Neural cell (in vitro differentiated cells): ENCODE measurements around the gene BMAL2. TPM values are rescaled to one million over a fixed set of nuclear protein-coding genes. Genes with fewer than 3 reads are reported as not detected.

Source experiments
- H2AFZ ChIP-seq: fragments of 200-600, 300-800 bp; sonication (generic), shearing (Covaris generic); 2 replicates; pipeline ENCODE4 v1.6.0; 2014; ENCODE audit warnings: low read depth, mild to moderate bottlenecking, antibody characterized with exemption, low read length, moderate library complexity
- H3F3A ChIP-seq: fragments of 200-600 bp; shearing (Covaris generic); 2 replicates; pipeline ENCODE4 v1.6.1; 2016; ENCODE audit warnings: mild to moderate bottlenecking, moderate library complexity, mixed read lengths, antibody characterized with exemption, low read length; ENCODE audit not compliant: insufficient read depth, poor library complexity, severe bottlenecking
- H3K27ac ChIP-seq: fragments of 200-600, 300-800 bp; sonication (generic), shearing (Covaris generic); 2 replicates; pipeline ENCODE4 v1.5.1; 2014; ENCODE audit warnings: mild to moderate bottlenecking, low read length, moderate library complexity
- H3K27me3 ChIP-seq: fragments of 300-800, 200-600 bp; sonication (generic), shearing (Covaris generic); 2 replicates; pipeline ENCODE4 v1.6.0; 2014; ENCODE audit warnings: mild to moderate bottlenecking, low read depth, low read length, moderate library complexity; ENCODE audit not compliant: insufficient read depth
- H3K36me3 ChIP-seq: fragments of 300-800, 200-600 bp; sonication (generic), shearing (Covaris generic); 2 replicates; pipeline ENCODE4 v1.5.1; 2014; ENCODE audit warnings: mild to moderate bottlenecking, antibody characterized with exemption, low read length, moderate library complexity; ENCODE audit not compliant: insufficient read depth
- H3K4me2 ChIP-seq: fragments of 300-800, 200-600 bp; sonication (generic), shearing (Covaris generic); 2 replicates; pipeline ENCODE4 v1.6.0; 2014; ENCODE audit warnings: mild to moderate bottlenecking, low read length
- H3K4me3 ChIP-seq: fragments of 300-800, 200-600 bp; sonication (generic), shearing (Covaris generic); 2 replicates; pipeline ENCODE4 v1.5.1; 2014; ENCODE audit warnings: mild to moderate bottlenecking, low read length, moderate library complexity
- H3K79me2 ChIP-seq: fragments of 200-600 bp; shearing (Covaris generic); replicated peaks from 2 replicates; pipeline ENCODE4 v1.6.0; 2014; ENCODE audit warnings: mild to moderate bottlenecking, low read length, moderate library complexity; ENCODE audit not compliant: insufficient read depth
- H3K9ac ChIP-seq: fragments of 300-800, 200-600 bp; sonication (generic), shearing (Covaris generic); 2 replicates; pipeline ENCODE4 v1.6.1; 2016; ENCODE audit warnings: mild to moderate bottlenecking, low read length, mixed read lengths
- H3K9me2 ChIP-seq: fragments of 200-600 bp; shearing (Covaris generic); 2 replicates; pipeline ENCODE4 v1.6.1; 2016; ENCODE audit warnings: mild to moderate bottlenecking, low read length, mixed read lengths; ENCODE audit not compliant: insufficient read depth
- H3K9me3 ChIP-seq: fragments of 200-600, 300-800 bp; sonication (generic), shearing (Covaris generic); 2 replicates; pipeline ENCODE4 v1.6.1; 2016; ENCODE audit warnings: mild to moderate bottlenecking, mixed run types, low read length, moderate library complexity, mixed read lengths
- H4K20me1 ChIP-seq: fragments of 200-600 bp; shearing (Covaris generic); 2 replicates; pipeline ENCODE4 v1.6.1; 2016; ENCODE audit warnings: mild to moderate bottlenecking, mixed run types; ENCODE audit not compliant: insufficient read depth
- EP300 ChIP-seq: fragments of 450-650 bp; conservative IDR thresholded peaks from 2 replicates; pipeline ENCODE4 v1.6.1; 2014; ENCODE audit warnings: antibody characterized with exemption, mild to moderate bottlenecking, moderate library complexity; ENCODE audit not compliant: poor library complexity, severe bottlenecking
- EZH2 ChIP-seq: fragments of 200-600, 300-800 bp; shearing (Covaris generic), sonication (generic); IDR thresholded peaks from 2 replicates; pipeline ENCODE4 v1.6.1; 2014; ENCODE audit warnings: antibody characterized with exemption, low read length, borderline replicate concordance, mild to moderate bottlenecking; ENCODE audit not compliant: insufficient read depth, poor library complexity, severe bottlenecking
- MXI1 ChIP-seq: fragments of 450-650 bp; conservative IDR thresholded peaks from 2 replicates; pipeline ENCODE4 v1.6.1; 2014; ENCODE audit warnings: antibody characterized with exemption, mild to moderate bottlenecking; ENCODE audit not compliant: poor library complexity, severe bottlenecking
- POLR2AphosphoS5 ChIP-seq: IDR thresholded peaks from 2 replicates; pipeline ENCODE4 v1.6.1; 2012
- RAD21 ChIP-seq: fragments of 450-650 bp; conservative IDR thresholded peaks from 2 replicates; pipeline ENCODE4 v1.6.1; 2014; ENCODE audit warnings: antibody characterized with exemption, mild to moderate bottlenecking, moderate library complexity
- REST ChIP-seq: IDR thresholded peaks from 2 replicates; pipeline ENCODE4 v1.6.1; 2012; ENCODE audit warnings: borderline replicate concordance
- SMC3 ChIP-seq: fragments of 450-650 bp; conservative IDR thresholded peaks from 2 replicates; pipeline ENCODE4 v1.6.1; 2014; ENCODE audit warnings: antibody characterized with exemption, mild to moderate bottlenecking, moderate library complexity; ENCODE audit not compliant: poor library complexity
- TAF1 ChIP-seq: IDR thresholded peaks from 2 replicates; pipeline ENCODE4 v1.6.1; 2012; ENCODE audit warnings: low read depth
- polyA plus RNA-seq: library from polyadenylated mRNA; depleted of rRNA; stranded (reverse); fragments of >200 nt; gene quantifications from 2 replicates; pipeline ENCODE4 v1.2.3, GENCODE V29; 2014
- TF ChIP-seq, protein P1 (sequence below): fragments of 450-650 bp; IDR thresholded peaks from 2 replicates; pipeline ENCODE4 v1.5.1; 2014; ENCODE audit warnings: antibody characterized with exemption, mild to moderate bottlenecking, moderate library complexity; ENCODE audit not compliant: poor library complexity, severe bottlenecking

BMAL2 gene
- polyA plus RNA-seq, 1 donor from 2014 or later = 9.8 TPM

GRCh38 chr12:27324530-27324929 lies 8.1 kb upstream of the BMAL2 start:
- Histone ChIP-seq H3K4me3 (no peak overlapping the region), H4K20me1 (no peaks in the 10 kb centered on the region), H3K9ac (no peak overlapping the region)

DNA sequence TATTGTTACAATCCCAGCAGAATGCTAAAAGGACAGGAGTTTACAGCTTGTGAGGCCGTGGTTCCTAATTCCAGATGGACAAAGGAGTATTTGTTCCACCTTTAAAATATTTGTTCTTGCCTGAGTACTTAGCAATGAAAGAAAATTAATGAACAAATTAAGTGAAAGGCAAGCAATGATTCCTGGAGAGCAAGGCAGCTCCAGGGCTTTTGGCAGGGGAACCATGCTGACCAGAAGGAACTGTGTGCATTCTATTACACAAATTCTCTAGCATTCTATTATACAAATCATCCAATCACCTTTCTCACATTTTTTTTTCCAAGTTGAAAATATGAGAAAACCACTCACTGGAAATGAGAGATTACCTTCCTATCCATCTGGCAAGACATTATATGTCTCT lies 1.8 kb upstream of the BMAL2 start:
- Histone ChIP-seq H3K36me3 (no peaks in the 10 kb centered on the region), H3K9ac (no peak overlapping the region), H2AFZ (no peak overlapping the region), H3K79me2 (peaks cover 11% of the 10 kb centered on the region), H3K9me2 (no peaks in the 10 kb centered on the region), H3K4me3 (no peak overlapping the region), H3F3A (no peaks in the 10 kb centered on the region), H3K27me3 (no peaks in the 10 kb centered on the region), H3K9me3 (no peaks in the 10 kb centered on the region), H4K20me1 (no peaks in the 10 kb centered on the region), H3K27ac (no peak overlapping the region), H3K4me2 (no peak overlapping the region)
- TF ChIP-seq EP300 (no peak), REST (no peak), POLR2AphosphoS5 (no peak), RAD21 (no peak), EZH2 (no peak), MXI1 (no peak), SMC3 (no peak)
- TF ChIP-seq, protein P1, sequence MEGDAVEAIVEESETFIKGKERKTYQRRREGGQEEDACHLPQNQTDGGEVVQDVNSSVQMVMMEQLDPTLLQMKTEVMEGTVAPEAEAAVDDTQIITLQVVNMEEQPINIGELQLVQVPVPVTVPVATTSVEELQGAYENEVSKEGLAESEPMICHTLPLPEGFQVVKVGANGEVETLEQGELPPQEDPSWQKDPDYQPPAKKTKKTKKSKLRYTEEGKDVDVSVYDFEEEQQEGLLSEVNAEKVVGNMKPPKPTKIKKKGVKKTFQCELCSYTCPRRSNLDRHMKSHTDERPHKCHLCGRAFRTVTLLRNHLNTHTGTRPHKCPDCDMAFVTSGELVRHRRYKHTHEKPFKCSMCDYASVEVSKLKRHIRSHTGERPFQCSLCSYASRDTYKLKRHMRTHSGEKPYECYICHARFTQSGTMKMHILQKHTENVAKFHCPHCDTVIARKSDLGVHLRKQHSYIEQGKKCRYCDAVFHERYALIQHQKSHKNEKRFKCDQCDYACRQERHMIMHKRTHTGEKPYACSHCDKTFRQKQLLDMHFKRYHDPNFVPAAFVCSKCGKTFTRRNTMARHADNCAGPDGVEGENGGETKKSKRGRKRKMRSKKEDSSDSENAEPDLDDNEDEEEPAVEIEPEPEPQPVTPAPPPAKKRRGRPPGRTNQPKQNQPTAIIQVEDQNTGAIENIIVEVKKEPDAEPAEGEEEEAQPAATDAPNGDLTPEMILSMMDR = no peak

More at GRCh38 chr12:27324530-27324929, 8.1 kb upstream of the BMAL2 start:
- Histone ChIP-seq H3K9me3 (no peaks in the 10 kb centered on the region), H3K4me2 (no peak overlapping the region), H3F3A (no peaks in the 10 kb centered on the region), H3K36me3 (peaks cover 4% of the 10 kb centered on the region), H3K9me2 (no peaks in the 10 kb centered on the region), H3K27me3 (no peaks in the 10 kb centered on the region), H3K27ac (no peak overlapping the region), H2AFZ (no peak overlapping the region), H3K79me2 (no peaks in the 10 kb centered on the region)
- TF ChIP-seq EZH2 (no peak), SMC3 (no peak), TAF1 (no peak), MXI1 (no peak), RAD21 (no peak), REST (no peak), POLR2AphosphoS5 (no peak), EP300 (no peak)
- TF ChIP-seq, protein P1 = no peak
